MV-4-11 (cell line): ENCODE measurements around the gene C3orf70.

Experiments used
- DNase-seq: peaks from one replicate; lab custom pipeline; 2025; lab: John Stamatoyannopoulos, UW

Gene C3orf70

GRCh38 chr3:185051801-185052200 lies 101.1 kb downstream of the C3orf70 start:
- no peak for DNase-seq

DNA sequence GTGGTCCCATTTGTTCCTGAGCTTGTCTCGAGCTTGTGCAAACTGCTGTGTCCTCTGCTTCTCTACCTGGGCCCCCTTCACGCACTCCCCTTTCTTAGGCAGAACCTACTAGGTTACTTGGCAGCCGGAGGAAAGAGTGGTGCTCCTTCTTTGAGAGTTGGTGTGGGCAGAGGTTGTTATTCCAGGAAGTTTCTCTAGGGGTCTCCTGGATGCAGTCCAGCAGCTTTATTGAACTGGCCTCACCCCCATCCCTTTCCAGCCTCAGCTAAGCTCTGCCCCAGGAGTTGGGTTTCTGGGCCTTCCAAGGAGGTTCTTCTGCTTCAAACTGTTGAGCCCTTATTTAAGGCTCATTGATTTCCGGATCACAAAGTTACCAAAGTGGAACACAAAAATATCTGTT lies 103.2 kb downstream of the C3orf70 start:
- no peak for DNase-seq

DNA sequence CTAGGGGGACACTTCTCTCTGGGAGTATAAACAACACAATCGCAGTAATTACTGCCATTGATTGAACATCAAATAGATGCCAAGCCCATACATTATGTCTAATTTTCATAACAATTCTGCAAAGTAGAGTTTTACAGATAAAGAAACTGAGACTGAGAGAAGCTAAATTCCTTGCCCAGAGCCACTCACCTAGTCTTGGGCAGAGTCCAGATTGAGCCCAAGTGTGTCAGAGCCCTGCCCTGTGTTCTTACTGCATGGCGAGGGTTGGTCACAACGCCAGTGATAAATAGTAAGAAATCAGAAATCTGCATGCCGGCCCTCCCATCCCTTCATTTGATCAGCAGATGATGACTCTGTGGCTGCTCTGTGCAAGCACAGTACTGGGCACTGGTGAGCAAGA lies 106.3 kb downstream of the C3orf70 start:
- DNase-seq = no peak

GRCh38 chr3:185046164-185046515 lies 106.7 kb downstream of the C3orf70 start:
- no peak for DNase-seq

GRCh38 chr3:185042312-185043050 lies 110.4 kb downstream of the C3orf70 start:
- DNase-seq = no peak

DNA sequence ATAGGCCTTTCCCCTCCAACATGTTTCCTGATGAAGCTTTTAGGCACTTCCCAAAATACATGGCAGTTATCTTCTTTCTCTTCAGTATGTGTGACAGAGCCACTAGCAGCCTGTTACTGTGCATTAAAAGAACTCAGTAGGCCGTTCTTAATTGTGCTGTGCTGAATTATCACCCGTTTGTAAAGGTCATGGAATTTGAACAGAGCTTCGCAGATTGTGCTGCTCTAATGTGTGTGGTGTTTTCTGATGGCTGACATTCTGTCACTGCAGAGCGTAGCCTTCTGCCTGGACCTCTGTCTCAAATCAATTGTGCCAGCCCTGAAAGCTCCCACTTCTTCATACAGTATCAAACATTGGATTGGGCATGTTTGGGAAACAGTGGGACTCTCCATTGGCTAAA lies 111.3 kb downstream of the C3orf70 start:
- no peak for DNase-seq

DNA sequence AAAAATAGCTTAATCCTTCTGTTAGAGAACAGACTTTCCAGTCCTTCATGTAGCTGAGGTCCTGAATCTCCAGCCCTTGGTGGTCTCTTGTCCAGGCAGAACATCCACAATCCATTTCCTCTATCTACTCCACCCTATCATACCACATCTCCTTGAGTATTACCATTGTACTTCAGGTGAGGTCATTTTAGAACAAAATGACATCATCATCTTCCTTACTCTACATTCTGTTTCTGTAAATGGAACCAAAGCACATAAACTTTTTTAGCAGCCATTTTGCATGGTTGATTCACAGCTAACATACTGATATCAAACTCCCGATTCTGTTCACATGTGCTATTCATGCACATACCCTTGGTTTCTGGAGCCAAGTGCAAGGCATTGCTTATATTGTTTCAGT lies 112.4 kb downstream of the C3orf70 start:
- DNase-seq = no peak

- no peak for DNase-seq
These were observed 115.1 kb downstream of the C3orf70 start for GRCh38 chr3:185037801-185038200.

- no peak for DNase-seq
These were observed 121.9 kb downstream of the C3orf70 start for GRCh38 chr3:185030951-185031350.

GRCh38 chr3:185030399-185030798 lies 122.5 kb downstream of the C3orf70 start:
- DNase-seq = no peak

- DNase-seq = no peak
These were observed 123.8 kb downstream of the C3orf70 start for GRCh38 chr3:185029086-185029485.

- DNase-seq = no peak
These were observed 124.7 kb downstream of the C3orf70 start for GRCh38 chr3:185028121-185028520.
